IPS-20b (cell line): ENCODE data around the gene CEACAM18.

Source experiments
- H3K27ac ChIP-seq: one replicate; pipeline ENCODE4 v1.5.1; 2013; ENCODE audit warnings: low read length
- H3K27me3 ChIP-seq: 2 replicates; pipeline ENCODE4 v1.6.1; 2013; ENCODE audit warnings: mild to moderate bottlenecking, low read length, inconsistent platforms; ENCODE audit not compliant: insufficient read depth
- H3K36me3 ChIP-seq: 2 replicates; pipeline ENCODE4 v1.6.1; 2013; ENCODE audit warnings: low read depth, mild to moderate bottlenecking, inconsistent platforms, low read length, moderate library complexity; ENCODE audit not compliant: insufficient read depth
- H3K4me1 ChIP-seq: 2 replicates; pipeline ENCODE4 v1.6.1; 2013; ENCODE audit warnings: mild to moderate bottlenecking, control low read depth, inconsistent platforms, low read length, moderate library complexity; ENCODE audit not compliant: insufficient read depth
- H3K4me3 ChIP-seq: 2 replicates; pipeline ENCODE4 v1.5.1; 2013; ENCODE audit warnings: mild to moderate bottlenecking, low read length, inconsistent platforms
- H3K9ac ChIP-seq: 2 replicates; pipeline ENCODE4 v1.6.1; 2013; ENCODE audit warnings: low read depth, mild to moderate bottlenecking, inconsistent platforms, low read length, moderate library complexity
- H3K9me3 ChIP-seq: 2 replicates; pipeline ENCODE4 v1.6.1; 2013; ENCODE audit warnings: mild to moderate bottlenecking, low read depth, low read length, inconsistent platforms; ENCODE audit not compliant: insufficient read depth

The CEACAM18 gene

GRCh38 chr19:51448411-51449016, 29.8 kb upstream of the CEACAM18 start:
- Histone ChIP-seq H3K4me1 (no peaks in the 10 kb centered on the region), H3K27me3 (no peaks in the 10 kb centered on the region; the same call in 1 of the 2 replicates), H3K9ac (no peak overlapping the region)

GRCh38 chr19:51450730-51451307, 27.5 kb upstream of the CEACAM18 start:
- peaks cover 5% of the 10 kb centered on the region; the same call in 1 of the 2 replicates for H3K9me3 ChIP-seq
- no peaks in the 10 kb centered on the region; the same call in 1 of the 2 replicates for H3K27me3 ChIP-seq
- no peak overlapping the region for H3K27ac ChIP-seq
- H3K9ac ChIP-seq, result no peak overlapping the region
- no peaks in the 10 kb centered on the region for H3K36me3 ChIP-seq
- no peaks in the 10 kb centered on the region for H3K4me1 ChIP-seq
- no peak overlapping the region for H3K4me3 ChIP-seq

More at GRCh38 chr19:51448411-51449016, 29.8 kb upstream of the CEACAM18 start:
- H3K27ac ChIP-seq, result no peak overlapping the region
- H3K4me3 ChIP-seq, result no peak overlapping the region
- H3K9me3 ChIP-seq, result peaks cover 5% of the 10 kb centered on the region; the same call in 1 of the 2 replicates
- no peaks in the 10 kb centered on the region for H3K36me3 ChIP-seq

DNA sequence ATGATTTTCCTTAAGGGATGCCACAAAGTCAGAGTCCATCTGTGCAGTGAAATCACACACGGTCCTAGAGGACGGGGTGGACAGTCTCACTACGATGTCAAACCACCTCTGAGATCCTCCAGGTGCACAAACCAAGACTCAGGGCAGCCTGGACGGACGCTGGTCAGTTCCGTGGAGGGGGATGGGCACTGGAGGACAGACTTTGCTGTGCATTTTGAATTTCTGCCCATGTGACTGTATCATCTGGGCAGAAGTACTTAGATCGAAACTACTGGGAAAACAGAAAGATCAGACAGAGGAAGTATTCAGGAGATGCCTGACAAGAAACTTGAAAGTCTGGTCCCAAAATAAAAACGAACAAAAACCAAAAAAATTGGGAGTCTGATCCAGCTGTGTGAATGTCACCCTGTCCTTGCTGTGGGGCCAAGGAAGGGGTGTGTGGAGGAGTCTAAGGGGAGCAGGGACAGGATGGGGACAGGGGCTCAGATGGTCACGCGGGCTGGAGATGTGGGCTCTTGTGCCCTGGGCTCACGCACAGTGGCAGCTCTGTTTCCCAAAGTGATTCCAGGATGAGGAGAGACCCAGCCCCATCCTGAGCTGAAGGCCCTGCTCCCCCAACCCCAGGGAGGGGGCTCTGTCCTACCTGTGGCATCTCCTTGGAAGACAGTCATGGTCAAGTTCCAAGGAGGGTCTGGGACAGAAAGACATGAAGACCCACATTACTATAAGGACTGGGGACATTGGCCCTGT, 21.6 kb upstream of the CEACAM18 start:
- no peak overlapping the region for H3K9ac ChIP-seq
- H3K27me3 ChIP-seq, result no peaks in the 10 kb centered on the region
- no peak overlapping the region for H3K27ac ChIP-seq
- no peak overlapping the region for H3K4me3 ChIP-seq
- no peaks in the 10 kb centered on the region for H3K4me1 ChIP-seq
- H3K36me3 ChIP-seq, result no peaks in the 10 kb centered on the region
- no peaks in the 10 kb centered on the region for H3K9me3 ChIP-seq

DNA sequence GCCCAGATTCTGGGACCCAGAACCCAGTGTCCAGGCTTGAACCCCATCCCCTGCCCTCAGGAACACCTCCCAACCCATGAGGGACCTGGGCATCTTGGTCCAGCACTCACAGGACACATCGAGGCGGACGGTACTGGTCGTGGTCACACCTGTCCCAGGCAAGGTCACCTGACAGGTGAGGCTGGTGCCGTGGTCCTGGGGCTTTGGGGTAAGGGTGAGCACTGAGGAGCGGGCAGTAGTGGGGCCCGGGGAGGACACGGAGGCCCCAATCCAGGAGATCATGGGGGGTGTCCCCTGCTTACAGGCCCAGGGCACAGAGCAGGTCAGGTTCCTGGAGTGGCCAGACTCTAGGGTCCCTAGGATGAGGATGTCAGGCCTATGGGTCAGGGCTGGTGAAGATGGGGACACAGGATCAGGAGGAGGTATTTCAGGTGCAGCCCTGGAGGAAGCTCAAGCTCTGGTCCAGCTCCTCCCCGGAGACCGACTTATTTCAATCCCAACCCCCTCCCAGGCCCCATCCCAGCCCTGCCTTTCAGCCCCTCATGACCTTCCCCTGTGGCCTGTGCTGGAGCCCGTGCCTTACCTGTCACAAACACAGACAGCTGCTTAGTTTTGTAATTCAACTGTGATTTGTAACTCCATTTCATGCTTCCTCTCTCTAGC, 20.9 kb upstream of the CEACAM18 start:
- H3K4me3 ChIP-seq, result no peak overlapping the region
- no peak overlapping the region for H3K9ac ChIP-seq
- no peak overlapping the region for H3K27ac ChIP-seq
- H3K27me3 ChIP-seq, result no peaks in the 10 kb centered on the region
- H3K36me3 ChIP-seq, result no peaks in the 10 kb centered on the region
- H3K4me1 ChIP-seq, result no peaks in the 10 kb centered on the region
- no peaks in the 10 kb centered on the region for H3K9me3 ChIP-seq

DNA sequence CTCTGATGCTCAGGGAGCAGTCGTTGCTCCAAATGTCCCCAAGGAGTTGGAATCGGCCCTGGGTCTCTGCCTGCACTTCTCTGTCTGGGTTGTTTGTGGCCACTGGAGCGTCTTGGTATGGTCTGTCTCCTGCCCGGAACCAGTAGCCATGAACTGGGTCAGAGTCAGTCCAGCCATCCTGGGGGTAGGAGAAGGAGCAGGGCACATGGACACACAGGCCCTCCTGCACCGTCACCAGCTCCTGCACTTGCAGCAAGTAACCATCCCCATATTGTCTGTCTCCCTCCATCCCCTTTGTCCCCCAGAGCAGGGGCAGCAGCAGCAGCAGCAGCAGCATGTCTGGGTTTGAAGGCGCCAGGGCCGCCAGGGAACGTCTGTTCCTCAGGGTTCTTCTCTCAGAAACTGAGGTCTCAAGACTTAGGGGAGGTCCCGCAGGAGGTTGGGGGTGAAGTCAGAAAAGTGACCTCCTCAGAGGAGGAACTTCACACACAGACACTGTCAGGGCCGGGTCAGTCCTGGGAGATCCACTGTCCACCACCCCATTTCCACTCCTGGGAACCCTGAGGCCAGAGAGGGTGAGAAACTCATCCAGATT, 20.2 kb upstream of the CEACAM18 start, which contains the start of gene SIGLEC8:
Gene SIGLEC8, minus strand, starts transcription at position 404 of the 595 bp plus-strand sequence. Its CDS starts 67 bp downstream, at position 337.
- no peak within 1 kb of the TSS for H3K27ac ChIP-seq
- no peaks in the 10 kb centered on the region for H3K4me1 ChIP-seq
- no peak within 1 kb of the TSS for H3K4me3 ChIP-seq
- no peaks in the 10 kb centered on the region for H3K36me3 ChIP-seq
- peaks cover 4% of the 10 kb centered on the region for H3K27me3 ChIP-seq
- H3K9me3 ChIP-seq, result no peaks in the 10 kb centered on the region
- no peak within 1 kb of the TSS for H3K9ac ChIP-seq

GRCh38 chr19:51458899-51459505, 19.3 kb upstream of the CEACAM18 start:
- no peak overlapping the region for H3K9ac ChIP-seq

DNA sequence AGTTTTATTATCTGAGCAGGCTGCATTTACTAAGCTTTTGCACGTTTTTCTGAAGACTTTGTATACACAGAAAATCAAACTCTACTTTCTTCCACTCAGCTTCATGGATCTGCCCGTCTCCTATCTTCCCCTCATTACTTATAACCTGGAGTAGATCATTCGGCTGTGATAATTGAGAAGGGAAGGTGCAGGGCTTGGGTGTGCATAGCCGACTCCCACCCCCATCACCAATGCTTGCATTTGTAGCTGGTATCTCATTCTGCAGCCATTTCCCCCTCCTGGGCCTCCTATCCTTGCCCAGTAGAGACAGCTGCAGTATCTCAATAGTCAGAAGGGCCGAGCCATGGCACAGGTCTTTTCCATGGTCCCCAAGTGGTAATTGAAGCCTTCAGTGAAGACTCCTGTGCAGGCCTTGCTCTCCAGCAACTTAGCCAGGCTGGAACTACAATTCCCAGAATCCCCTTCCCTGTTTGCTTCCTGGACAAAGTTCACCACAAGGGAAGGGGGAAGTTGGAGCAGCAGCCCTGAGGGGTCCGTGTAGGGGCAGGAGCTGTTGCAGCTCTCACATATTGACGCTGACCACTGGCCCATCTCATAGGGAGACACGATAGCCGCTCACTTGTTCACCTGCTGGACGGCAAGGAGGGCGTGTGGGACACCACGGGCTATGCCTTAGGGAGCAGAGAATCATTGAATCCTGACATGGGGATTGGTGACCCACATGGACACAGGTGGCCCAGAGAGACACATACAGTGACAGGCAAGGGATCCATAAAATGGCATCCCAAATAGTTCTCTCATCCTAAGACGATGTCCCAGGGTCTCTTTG, 18.0 kb upstream of the CEACAM18 start:
- H3K4me1 ChIP-seq, result no peaks in the 10 kb centered on the region
- peaks cover 17% of the 10 kb centered on the region for H3K27me3 ChIP-seq
- no peaks in the 10 kb centered on the region for H3K36me3 ChIP-seq
- no peak overlapping the region for H3K9ac ChIP-seq
- H3K27ac ChIP-seq, result no peak overlapping the region
- peak overlapping the region; percentile 48 for H3K4me3 ChIP-seq
- no peaks in the 10 kb centered on the region for H3K9me3 ChIP-seq

More at GRCh38 chr19:51458899-51459505, 19.3 kb upstream of the CEACAM18 start:
- H3K27ac ChIP-seq, result no peak overlapping the region
- H3K4me3 ChIP-seq, result no peak overlapping the region
- no peaks in the 10 kb centered on the region for H3K9me3 ChIP-seq
- H3K36me3 ChIP-seq, result no peaks in the 10 kb centered on the region
- peaks cover 5% of the 10 kb centered on the region for H3K27me3 ChIP-seq
- no peaks in the 10 kb centered on the region for H3K4me1 ChIP-seq

DNA sequence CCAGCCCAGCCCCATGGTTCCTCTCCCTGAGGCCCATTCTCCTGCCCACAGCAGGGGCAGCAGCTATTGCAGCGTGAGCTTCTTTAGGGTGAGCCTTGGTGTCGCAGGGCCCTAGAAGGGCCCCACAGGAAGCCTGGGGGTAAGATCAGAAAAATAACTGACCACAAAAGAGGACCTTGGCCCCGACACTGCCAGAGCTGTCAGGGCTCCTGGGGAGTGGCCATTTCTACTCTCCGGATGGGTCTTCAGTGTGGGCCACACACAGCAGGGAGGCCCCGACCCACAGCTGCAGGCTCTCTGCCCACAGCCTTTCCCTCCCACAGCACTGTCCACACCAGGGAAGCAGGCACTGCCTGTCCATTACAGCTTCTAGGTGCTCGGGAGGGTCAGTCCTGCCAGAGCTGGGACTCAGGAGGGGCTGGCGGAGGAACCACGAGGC, 16.6 kb upstream of the CEACAM18 start:
- H3K4me3 ChIP-seq, result no peak overlapping the region

GRCh38 chr19:51462276-51462675, 16.1 kb upstream of the CEACAM18 start:
- H3K36me3 ChIP-seq, result no peaks in the 10 kb centered on the region
- H3K4me3 ChIP-seq, result no peak overlapping the region
- H3K27me3 ChIP-seq, result peaks cover 34% of the 10 kb centered on the region
- no peaks in the 10 kb centered on the region for H3K9me3 ChIP-seq
- no peaks in the 10 kb centered on the region for H3K4me1 ChIP-seq
- no peak overlapping the region for H3K9ac ChIP-seq
- no peak overlapping the region for H3K27ac ChIP-seq

More for the DNA sequence above, 16.6 kb upstream of the CEACAM18 start:
- Histone ChIP-seq H3K9me3 (no peaks in the 10 kb centered on the region), H3K27ac (no peak overlapping the region), H3K4me1 (no peaks in the 10 kb centered on the region), H3K9ac (no peak overlapping the region), H3K27me3 (peaks cover 29% of the 10 kb centered on the region), H3K36me3 (no peaks in the 10 kb centered on the region)

DNA sequence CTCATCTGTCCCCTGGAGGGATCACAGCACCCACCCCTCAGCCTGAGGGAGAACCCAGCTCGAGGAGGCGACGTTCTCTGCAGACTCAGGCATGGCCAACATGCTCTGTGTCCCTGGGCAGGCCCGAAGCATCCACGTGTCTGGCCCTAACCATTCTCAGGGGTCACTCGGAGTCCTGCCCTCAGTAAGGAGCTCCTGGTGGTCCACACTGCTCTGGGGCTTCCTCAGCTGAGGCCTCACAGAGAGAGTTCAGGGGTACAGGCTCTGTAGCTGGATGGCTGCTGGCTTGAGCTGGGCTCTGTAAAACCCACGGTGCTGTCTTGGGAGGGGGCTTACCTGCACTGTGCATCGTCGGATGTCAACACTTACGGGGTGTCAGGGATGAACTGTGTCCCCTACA, 15.7 kb upstream of the CEACAM18 start:
- Histone ChIP-seq H3K9ac (no peak overlapping the region), H3K27me3 (peaks cover 38% of the 10 kb centered on the region), H3K36me3 (no peaks in the 10 kb centered on the region), H3K27ac (no peak overlapping the region), H3K9me3 (no peaks in the 10 kb centered on the region), H3K4me1 (no peaks in the 10 kb centered on the region), H3K4me3 (no peak overlapping the region)
